Testis (tissue), 3 donors: ENCODE measurements around the gene VAMP8. TPM values are rescaled to one million over a fixed set of nuclear protein-coding genes. Genes with fewer than 3 reads are reported as not detected.

Experiments used
- DNase-seq: peaks from one replicate; pipeline ENCODE4 v3.0.0-alpha.2; 2019
- H3K27ac ChIP-seq, 2 donors: fragments of 200-600 bp; sonication (generic); one replicate each; pipeline ENCODE4 v1.5.1; 2019
- H3K27me3 ChIP-seq: fragments of 200-600 bp; sonication (generic); one replicate; pipeline ENCODE4 v1.5.1; 2019
- H3K36me3 ChIP-seq: fragments of 200-600 bp; sonication (generic); one replicate; pipeline ENCODE4 v1.5.1; 2017; ENCODE audit warnings: low read depth; ENCODE audit errors: missing control alignments
- H3K4me1 ChIP-seq: fragments of 200-600 bp; sonication (generic); one replicate; pipeline ENCODE4 v1.5.1; 2019
- H3K4me3 ChIP-seq, 2 donors: fragments of 200-600 bp; sonication (generic); one replicate each; pipeline ENCODE4 v1.5.1; 2017 to 2019
- H3K9me3 ChIP-seq: fragments of 200-600 bp; sonication (generic); one replicate; pipeline ENCODE4 v1.5.1; 2017
- POLR2A ChIP-seq: fragments of 450-650 bp; IDR thresholded peaks from one replicate; pipeline ENCODE4 v1.6.1; 2017; ENCODE audit warnings: antibody characterized with exemption, mild to moderate bottlenecking, moderate library complexity
- WGBS, 2 donors: methylation state at CpG; one replicate each; pipeline ENCODE4 v1.1.5; 2018; 5-methylcytosine and 5-hydroxymethylcytosine counted together
- intact Hi-C: fragments of 100-400 bp; cut with DNase I; formaldehyde crosslinking; loops from one replicate; pipeline ENCODE4 v1.15.1; 2023; ENCODE audit warnings: low total_unique reads
- polyA plus RNA-seq: library from polyadenylated mRNA; stranded (reverse); fragments of 350-450 nt; fragmentation: Illumina TruSeq; extraction: RNeasy Lipid Tissue Mini Kit (QIAGEN cat#74804); gene quantifications from one replicate; pipeline ENCODE4 v1.2.3, GENCODE V29; 2014; ENCODE audit warnings: low read depth, low replicate concordance; ENCODE audit not compliant: insufficient read depth
- total RNA-seq, 2 donors: library from RNA; depleted of rRNA; stranded (reverse); fragments of >200 nt; gene quantifications; one replicate each; pipeline ENCODE4 v1.2.3, GENCODE V29; 2016
- TF ChIP-seq, protein P1 (sequence below), 3 experiments: fragments of 450-650 bp in 2 of 3; fragments of 200-600 bp in 1 of 3; sonication (generic) in 1 of 3; IDR thresholded peaks; one replicate each; pipeline ENCODE4 v1.5.1; 2016 to 2019; ENCODE audit warnings: antibody characterized with exemption in 3 of 3, mild to moderate bottlenecking in 2 of 3, moderate library complexity in 1 of 3

The VAMP8 gene
- total and polyA plus RNA-seq, 3 donors from 2014 or later: 10.8 to 59.0 (median 13.9) TPM

DNA sequence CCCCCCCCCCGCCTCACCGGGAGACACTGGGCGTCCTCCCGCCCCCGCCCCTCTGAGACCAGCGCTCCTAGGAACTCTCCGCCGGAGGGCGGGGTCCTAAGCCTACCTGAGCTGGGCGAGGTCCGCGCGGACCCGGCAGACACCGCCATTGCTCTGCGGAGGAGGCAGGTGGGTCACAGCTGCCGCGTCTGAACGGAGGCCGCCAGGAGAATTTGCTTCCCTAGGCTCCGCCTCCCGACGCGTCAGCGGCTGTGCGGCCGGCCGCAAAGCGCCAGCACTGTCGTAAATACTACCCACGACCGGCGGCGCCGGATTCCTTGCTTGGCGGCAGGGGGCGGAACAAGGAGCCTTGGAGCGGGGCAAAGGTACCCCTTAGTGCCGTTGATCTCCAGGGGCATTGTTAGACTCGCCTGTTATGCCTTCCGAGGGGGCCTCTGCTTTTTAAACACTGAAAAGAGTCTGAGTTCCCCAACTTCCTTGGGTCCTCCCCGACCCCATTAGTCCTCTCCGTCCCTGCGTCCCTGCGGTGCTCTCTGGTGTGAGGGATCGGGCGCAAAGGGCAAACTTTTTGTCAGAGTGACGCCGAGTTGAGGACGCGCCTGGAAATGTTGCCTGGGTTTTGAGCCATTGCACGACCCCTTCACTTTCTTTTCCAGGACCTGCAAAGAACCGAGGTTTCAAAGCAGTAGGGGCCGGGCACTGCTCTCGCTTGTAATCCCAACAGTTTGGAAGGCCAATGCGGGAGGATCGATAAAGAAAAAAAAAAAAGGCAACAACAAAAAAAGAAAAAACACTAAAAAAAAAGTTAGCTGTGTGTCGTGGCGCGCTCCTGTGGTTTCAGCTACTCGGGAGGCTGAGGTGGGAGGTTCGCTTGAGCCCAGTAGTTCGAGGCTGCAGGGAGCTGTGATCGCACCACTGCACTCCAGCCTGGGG is 15.8 kb upstream of the VAMP8 start, which contains the start of gene GGCX:
GGCX (minus strand) TSS at position 214 of the 933 bp plus-strand sequence; CDS start at position 149, 65 bp downstream.
- TF ChIP-seq, protein P1, sequence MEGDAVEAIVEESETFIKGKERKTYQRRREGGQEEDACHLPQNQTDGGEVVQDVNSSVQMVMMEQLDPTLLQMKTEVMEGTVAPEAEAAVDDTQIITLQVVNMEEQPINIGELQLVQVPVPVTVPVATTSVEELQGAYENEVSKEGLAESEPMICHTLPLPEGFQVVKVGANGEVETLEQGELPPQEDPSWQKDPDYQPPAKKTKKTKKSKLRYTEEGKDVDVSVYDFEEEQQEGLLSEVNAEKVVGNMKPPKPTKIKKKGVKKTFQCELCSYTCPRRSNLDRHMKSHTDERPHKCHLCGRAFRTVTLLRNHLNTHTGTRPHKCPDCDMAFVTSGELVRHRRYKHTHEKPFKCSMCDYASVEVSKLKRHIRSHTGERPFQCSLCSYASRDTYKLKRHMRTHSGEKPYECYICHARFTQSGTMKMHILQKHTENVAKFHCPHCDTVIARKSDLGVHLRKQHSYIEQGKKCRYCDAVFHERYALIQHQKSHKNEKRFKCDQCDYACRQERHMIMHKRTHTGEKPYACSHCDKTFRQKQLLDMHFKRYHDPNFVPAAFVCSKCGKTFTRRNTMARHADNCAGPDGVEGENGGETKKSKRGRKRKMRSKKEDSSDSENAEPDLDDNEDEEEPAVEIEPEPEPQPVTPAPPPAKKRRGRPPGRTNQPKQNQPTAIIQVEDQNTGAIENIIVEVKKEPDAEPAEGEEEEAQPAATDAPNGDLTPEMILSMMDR (IDR thresholded peaks at IDR 0.05): peak; percentile 16 to 45 (median 35)
- peak; percentile 5 for TF ChIP-seq POLR2A
- intact Hi-C loops: no loop called here
- Histone ChIP-seq H3K27ac (peak within 1 kb of the TSS; percentile 78), H3K36me3 (no peaks in the 10 kb centered on the region), H3K9me3 (no peaks in the 10 kb centered on the region), H3K4me1 (peaks cover 14% of the 10 kb centered on the region), H3K4me3 (peak within 1 kb of the TSS; percentile 72 to 87), H3K27me3 (no peaks in the 10 kb centered on the region)
- WGBS, 2 donors: 3 to 4% methylated on average over 23 to 53 of the region's 64 CpGs
- peak; percentile 97 for DNase-seq

DNA sequence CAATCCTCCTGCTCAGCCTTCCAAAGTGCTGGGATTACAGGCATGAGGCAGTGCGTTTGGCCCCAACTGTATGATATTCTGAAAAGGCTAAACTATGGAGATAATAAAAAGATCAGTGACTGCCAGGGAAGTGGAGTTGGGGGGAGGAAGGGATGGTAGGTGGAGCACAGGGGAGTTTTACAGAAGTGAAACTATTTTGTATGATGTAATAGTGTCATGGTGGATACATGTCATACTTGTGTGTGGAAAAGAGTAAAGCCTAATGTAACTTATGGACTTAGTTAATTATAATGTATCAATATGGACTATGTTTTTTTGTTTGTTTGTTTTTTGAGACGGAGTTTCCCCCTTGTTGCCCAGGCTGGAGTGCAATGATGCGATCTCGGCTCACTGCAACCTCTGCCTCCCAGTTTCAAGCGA is 13.2 kb upstream of the VAMP8 start:
- TF ChIP-seq, protein P1 (IDR thresholded peaks at IDR 0.05): no peak
- no peak for TF ChIP-seq POLR2A
- Histone ChIP-seq H3K9me3 (no peaks in the 10 kb centered on the region), H3K36me3 (no peaks in the 10 kb centered on the region), H3K4me3 (no peak overlapping the region), H3K4me1 (peaks cover 14% of the 10 kb centered on the region), H3K27ac (no peak overlapping the region), H3K27me3 (no peaks in the 10 kb centered on the region)
- no peak for DNase-seq
- 81 to 84% methylated on average over 5 of the region's 5 CpGs for WGBS, 2 donors
- intact Hi-C loops: no loop called here

DNA sequence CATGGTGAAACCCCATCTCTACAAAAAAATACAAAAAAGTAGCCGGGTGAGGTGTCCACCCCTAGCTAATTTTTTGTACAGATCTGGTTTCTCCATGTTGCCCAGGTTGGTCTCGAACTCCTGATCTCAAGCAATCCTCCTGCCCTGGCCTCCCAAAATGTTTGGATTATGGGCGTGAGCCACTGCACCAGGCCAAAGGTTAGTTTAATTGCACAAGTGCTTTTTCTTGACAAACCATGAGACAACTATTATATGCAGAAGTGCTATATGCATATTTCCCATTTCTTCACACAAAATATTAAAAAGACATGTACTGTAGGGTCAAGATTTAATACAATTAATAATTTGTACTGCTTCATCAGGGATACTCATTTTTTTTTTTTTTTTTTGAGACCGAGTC is 11.1 kb upstream of the VAMP8 start:
- TF ChIP-seq, protein P1 (IDR thresholded peaks at IDR 0.05): no peak
- TF ChIP-seq POLR2A: no peak
- no peaks in the 10 kb centered on the region for H3K36me3 ChIP-seq
- no peak for DNase-seq
- intact Hi-C loops: no loop called here
- WGBS, 2 donors: 84 to 87% methylated on average over 4 of the region's 4 CpGs
- no peak overlapping the region for H3K4me3 ChIP-seq
- no peak overlapping the region for H3K27ac ChIP-seq
- H3K27me3 ChIP-seq: no peaks in the 10 kb centered on the region
- H3K9me3 ChIP-seq: no peaks in the 10 kb centered on the region
- H3K4me1 ChIP-seq: peaks cover 4% of the 10 kb centered on the region

DNA sequence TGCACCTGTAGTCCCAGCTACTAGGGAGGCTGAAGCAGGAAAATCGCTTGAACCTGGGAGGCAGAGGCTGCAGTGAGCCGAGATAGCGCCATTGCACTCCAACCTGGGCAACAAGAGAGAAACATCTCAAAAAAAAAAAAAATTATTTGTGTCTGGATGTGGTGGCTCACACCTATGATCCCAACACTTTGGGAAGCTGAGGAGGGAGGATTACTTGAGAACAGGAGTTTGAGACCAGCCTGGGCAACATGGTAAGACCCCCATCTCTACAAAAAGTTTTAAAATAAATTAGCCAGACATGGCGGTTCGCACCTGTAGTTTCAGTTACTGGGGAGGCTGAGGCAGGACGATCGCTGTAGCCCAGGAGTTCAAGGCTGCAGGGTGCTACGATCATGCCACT is 1.6 kb upstream of the VAMP8 start:
- TF ChIP-seq, protein P1 (IDR thresholded peaks at IDR 0.05): no peak
- no peak for TF ChIP-seq POLR2A
- H3K9me3 ChIP-seq: no peaks in the 10 kb centered on the region
- H3K4me3 ChIP-seq: no peak overlapping the region
- H3K27ac ChIP-seq: no peak overlapping the region
- WGBS, 2 donors: 77 to 79% methylated on average over 8 of the region's 8 CpGs
- H3K27me3 ChIP-seq: no peaks in the 10 kb centered on the region
- intact Hi-C loops: no loop called here
- H3K4me1 ChIP-seq: peaks cover 26% of the 10 kb centered on the region
- no peak for DNase-seq
- H3K36me3 ChIP-seq: no peaks in the 10 kb centered on the region
